Activated CD8-positive, alpha-beta memory T cell treated with anti-CD3 and anti-CD28 coated beads, Interleukin-2, amount 50 U/mL, for 1 hour (primary cell): ENCODE results near the gene ARSI.
"Not testable (repeated sequence)": the region's sequence is repeated elsewhere in the genome, so short reads cannot be mapped to it uniquely, and the experiment has no call there.

ENCODE experiments used
- DNase-seq: peaks from one replicate; pipeline ENCODE4 v3.0.0-alpha.2; 2020; ENCODE audit errors: extremely low read depth

The ARSI gene

DNA sequence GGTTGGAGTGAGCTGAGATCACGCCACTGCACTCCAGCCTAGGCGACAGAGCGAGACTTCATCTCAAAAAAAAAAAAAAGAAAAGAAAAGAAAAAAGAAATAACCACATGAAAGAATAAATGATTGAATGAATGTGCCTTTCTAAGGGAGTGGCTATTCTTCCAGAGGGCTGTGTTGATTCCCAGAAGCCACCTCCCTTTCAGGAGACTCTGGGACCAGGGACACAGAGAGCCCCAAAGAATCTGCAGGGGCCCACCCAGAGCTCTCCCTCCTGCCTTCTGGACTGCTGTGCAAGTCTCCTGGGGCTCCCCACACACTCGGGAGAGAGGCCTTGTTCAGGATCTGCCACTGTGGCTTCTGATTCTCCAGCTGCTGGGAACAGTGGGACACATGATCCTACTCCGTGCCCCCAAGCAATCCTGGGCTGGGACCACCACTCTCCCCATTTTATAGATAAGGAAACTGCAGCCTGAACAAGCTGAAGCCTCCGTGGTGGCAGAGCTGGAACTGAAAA is 36.8 kb downstream of the ARSI start:
- DNase-seq: no peak

DNA sequence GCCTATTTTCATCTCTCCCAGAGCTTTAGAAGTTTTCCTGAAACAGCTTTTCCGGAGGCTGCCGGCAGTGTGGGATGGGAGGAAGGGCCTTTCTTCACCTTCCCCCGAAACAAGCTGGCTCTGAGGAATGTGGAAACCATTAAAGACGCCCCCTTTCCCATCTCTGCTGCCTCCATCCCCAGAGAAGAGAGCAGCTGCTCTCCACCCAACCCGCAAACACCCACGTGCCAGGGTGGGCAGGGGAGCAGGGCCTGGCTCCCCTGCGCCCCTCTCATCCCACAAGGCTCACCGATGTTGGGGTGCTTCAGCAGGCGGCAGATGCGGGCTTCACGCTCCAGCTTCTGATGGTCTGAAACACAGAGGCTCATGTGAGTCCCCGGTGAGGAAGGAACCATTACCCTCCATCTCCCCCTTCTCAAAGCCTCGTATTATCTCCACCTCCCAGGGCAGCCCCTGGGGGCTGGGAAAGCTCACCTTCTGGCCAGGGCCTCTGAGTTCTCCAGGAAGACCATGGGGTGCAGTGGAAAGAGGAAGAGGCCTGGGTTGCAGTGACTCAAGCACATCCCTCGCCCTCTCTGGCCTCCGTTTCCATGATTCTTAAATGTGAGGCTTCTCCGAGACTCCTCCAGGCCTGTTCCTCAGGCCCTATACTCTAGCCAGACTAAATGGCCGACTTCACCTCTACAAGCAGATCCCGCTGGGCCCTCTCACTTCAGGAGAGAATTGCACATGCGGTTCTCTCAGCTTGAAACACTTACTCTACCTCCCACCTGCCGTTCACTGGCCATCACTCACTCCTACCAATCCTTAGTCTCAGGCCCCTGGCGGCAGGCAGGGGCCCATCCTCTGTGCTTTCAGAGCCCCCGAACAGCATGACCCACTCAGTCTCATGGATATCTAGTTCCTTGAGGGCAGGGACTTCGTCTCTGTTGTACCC is 37.8 kb downstream of the ARSI start:
- no peak for DNase-seq

DNA sequence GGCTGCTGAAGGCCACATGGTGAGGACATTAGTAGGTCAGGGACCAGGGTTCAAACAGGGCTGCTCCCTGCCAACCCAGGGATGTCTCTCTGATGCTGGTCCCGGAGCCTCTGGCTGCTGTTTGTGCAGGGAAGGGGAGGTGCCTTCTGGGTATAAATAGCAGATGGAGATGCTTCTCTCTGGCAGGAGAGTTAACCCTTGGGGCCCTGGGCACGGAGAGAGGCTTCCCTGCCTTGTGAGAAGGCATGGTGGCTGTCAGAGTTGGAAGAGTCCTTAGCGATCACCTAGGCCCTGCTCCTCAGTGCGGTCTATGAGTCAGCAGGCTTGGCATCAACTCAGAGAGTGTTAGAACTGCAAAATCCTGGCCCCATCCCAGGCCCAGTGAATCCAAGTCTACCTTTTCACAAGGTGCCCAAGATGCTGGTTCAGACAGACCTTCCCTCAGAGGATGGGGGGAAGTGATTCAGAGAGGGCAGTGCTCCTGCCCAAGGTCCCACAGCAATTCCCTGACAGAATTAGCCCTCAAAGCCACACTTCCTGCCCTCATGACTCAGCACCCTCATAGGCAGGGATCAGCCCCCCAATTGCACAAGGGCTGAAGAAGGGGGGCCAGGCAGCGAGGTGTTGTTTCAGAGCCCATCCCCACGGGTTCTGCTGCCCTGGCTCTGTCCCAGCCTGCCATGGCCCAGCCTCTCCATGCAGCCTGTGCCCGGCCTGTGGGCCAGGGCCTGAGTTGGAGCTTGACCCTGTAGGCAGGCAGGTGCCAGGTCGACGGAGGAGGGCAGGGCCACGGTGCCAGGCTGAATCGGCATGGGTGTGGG is 38.7 kb downstream of the ARSI start:
- no peak for DNase-seq

DNA sequence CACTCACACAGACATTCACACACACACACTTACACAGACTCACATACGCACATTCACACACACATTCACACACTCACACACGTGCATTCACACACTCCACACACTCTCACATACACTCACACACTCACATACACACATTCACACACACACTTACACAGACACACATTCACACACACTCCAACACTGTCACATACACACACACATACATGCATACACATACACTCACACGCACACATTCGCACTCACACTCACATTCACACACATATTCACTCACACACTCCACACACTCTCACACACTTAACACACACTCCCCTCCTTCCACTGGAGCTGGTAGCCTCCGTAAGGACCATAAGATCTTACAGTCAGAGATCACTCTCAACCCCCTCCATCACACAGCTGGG is 39.3 kb downstream of the ARSI start:
- DNase-seq: no peak

DNA sequence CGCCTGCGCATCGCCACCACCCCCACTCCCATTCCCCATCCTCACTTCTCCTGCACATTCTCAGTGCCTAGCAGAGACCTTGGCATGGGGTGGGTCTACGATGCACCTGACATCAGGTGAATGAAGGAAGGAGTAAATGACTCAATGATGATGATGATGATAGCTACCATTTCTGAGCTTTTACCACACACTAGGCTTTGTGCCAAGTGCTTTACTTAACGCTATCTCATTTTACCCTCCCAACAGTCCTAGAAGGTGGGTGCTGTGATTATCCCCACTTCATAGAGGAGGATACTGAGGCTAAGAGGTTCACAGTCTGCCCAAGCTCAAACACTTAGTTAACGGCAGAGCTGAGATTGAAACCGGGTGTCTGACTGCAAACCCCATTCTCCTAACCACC is 40.2 kb downstream of the ARSI start:
- no peak for DNase-seq

DNA sequence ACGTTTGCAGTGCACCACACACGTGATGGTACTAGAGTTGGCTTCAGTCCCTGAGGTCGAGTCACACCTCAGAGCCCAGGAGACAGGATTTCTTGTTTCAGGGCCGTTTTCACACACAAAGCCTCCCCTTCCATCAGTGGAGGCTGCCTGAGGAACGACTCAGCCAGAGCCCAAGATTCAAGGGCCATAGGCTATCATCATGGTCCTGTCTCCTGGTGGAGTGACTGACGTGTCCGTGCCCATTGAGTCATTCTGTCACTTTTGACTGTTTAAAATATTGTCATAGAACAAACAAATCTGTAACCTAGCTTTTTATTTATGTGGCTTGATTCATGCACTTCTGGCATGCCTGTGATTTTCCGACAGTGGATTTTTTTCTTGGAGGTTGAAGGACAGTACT is 41.5 kb downstream of the ARSI start:
- no peak for DNase-seq

DNA sequence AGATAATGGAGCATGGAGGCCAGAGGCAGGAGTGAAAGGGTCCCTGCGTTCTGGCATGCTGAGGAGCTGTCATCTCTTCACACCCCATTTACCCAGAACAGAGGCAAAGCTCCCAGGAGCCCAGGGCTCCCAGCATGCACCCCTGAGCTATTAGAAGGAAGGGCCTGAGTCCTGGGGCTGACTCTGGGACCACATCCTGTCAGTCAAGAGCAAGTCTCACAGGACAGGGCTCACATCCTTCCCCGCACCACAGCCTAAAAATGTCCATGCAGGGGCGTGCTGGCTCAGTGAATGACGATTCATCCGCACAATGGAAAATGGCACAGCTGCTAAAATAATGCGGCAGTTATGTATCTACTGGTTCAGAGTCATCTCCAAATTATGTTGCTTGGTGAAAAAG is 44.6 kb downstream of the ARSI start:
- DNase-seq: no peak

DNA sequence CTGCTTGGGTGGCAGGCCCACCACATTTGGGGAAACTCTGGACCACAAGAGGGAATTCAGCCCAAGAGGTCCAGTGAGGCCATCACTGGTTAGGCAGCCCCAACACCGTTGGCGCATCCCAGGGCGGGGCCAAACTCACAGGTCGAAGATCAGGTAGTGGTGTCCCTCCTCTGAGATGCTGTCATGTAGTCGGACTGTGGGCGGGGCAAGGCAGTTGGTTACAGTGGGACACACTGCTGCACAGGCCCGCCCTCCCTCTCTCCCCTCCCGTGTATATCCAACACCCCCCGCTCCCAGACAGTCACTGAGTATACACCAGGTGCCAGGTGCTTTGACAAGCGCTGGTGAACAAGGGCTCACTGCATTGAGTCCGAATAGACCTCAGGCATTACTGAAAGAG is 45.3 kb downstream of the ARSI start:
- no peak for DNase-seq

DNA sequence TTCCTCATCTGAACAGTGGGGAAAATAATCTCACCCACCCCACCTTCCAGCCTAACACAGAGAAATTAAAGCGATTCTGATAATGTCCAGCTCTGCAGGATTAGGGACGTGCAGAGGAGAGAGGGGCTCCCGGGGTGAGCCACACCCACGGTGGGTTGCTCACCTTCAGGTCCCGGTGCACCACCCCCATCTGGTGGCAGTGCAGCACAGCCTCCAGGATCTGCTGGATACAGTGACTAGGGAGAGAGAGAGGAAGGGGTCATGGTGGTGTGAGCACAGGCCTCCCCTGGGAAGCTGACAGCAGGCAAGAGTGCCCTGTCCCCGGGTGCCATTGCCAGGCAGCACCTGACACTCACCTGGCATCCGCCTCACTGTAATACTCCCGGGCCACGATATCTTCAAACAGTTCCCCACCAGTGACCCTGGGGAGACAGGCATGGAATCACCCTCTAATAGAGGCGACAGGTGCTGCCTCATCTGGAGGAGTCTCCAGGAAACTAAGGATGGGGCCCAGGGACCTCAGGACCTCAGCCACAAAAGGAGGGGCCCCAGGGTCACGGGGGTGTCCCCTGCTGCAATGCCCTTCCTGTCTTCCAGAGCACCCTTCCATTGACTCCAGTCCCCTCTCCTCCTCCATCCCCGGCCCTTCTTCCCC is 46.2 kb downstream of the ARSI start:
- no peak for DNase-seq

DNA sequence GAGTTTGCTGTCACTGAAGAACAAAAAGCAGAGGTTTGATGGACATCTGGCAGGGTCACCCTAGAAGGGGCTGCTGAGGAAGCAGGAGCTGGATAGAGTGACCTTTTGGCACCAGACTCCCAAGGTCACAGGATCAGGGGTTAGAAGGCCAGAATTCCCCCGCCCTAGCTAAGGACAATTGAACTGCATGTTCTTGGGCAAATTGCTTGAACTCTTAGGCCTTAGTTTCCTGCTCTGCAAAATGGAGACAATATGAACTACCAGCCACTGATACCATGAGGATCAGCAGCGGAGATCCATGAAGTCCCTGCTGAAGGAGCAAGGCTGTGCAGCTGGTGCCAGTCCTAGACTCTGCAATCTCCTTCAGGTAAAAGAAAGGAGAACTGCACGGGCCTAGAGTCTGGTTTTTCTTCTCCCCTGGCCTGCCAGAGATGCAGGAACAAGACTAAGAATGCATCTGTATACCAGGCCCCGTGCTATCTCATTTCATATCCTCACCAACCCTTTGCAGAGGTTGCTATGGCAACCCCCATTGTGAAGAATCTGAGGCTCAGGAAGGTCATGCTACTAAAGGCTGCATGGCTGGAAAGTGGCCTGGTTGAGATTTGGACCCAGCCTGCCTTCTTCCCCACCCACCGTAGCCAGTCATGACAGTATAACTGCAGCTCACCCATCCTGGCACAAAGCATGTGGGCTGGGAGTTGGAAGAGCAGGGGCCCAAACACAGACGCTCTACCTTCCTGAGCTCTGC is 46.9 kb downstream of the ARSI start:
- no peak for DNase-seq

DNA sequence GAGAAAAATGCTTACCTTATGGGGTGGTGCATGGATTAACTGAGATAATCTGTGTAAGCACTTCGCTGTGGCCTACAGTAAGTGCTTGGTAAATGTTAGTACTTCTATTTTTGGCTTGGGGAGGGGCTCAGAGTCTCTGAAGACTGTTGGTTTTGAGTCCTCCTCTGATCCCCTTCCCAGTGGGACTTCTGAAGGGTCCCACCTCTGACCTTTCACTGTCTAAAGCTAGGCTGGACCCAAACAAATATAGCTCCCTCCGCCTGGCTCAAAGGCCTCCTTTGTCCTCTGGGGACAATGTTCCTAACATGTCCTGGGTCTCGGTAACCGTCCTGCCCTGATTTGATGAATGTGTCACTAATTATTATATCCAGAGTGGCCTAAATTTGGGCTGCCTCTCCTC is 47.9 kb downstream of the ARSI start:
- DNase-seq: no peak

DNA sequence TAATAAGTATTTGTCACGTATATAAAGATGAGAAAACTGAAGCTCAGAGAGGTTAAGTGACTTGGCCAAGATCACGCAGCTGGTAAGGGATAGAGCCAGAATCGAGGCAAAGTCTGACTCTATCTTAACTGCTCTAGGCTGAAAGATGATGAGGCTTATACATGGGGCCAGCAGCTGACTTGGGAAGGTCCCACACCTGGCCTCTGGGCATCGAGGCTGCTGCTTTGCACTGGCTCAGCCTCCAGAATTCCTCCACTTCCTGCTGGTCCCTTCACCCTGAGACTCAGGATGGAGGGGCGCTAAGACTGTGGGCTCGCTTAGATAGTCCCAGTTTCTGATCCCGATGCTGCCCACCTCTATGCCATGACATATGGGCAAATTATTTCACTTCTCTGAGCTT is 48.3 kb downstream of the ARSI start:
- no peak for DNase-seq

DNA sequence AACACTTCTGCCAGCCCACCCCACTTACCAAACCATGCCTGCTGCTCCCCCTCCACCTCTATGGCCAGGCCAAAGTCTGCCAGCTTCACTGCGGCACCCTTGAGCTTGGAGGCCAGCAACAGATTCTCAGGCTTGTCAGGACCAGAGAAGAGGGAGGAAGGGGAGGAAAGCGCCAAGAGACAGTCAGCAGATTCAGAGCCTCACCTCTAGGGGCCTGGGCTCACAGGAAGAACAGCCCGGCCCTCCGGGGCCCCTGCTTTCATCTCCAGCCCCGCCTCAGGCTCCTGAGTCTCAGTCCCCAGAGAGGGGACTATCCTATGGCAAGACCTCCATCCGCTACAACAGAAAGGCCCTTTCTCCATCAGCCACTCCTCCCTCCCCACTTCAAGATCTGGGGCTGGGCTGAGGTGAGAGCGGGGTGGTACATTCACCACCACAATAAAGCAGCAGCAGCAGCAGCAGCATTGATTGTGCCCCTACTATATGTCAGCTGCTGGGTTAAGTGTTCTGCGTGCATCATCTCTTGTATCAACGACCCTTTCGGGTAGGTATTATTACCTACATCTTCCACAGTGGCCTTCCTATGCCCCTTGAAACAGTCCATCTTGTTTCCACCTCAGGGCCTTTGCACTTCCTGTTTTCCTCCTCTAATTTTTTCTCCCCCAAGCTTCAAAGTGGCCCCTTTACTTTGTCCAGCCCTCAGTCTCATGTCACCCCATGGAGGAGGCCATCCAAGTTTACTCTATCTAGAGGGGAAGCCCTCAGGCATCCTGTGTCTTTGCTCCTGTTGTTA is 49.1 kb downstream of the ARSI start:
- DNase-seq: no peak

DNA sequence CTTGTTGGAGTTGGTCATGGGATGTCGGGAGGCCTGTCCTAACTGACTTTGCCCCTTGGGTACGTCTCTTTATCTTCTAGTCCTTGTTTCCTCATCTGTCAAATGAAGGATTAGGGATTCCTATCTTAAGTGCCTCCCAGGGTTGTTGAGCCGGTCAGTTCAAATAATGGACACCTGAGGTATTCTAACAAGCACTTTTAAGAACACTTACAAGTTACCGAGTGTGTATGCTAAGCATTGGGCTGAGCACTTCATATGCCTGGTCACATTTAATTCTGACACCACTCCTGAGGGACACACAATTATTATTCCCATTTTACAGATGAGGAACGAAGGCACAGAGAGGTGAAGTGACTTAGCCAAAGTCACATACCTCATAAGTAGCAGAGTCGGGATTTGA is 50.2 kb downstream of the ARSI start:
- no peak for DNase-seq

DNA sequence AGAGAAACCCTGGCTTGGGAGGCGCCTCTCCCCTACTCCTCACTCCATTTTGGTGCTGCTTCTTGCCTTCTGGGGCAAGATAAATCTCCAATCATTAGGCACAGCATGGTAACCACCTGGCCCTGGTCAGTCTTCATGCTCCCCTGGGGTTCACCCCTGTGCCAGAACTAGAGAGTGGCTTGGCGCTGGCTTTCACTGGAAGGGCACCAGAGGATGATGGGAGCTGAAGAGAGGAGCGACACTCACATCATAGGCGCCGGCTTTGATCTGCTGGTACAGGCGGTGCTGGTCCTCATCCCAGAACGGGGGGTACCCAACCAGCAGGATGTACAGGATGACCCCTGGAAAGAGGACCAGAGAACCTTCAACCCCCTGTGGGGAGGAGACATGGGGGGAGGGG is 51.2 kb downstream of the ARSI start:
- DNase-seq: no peak

DNA sequence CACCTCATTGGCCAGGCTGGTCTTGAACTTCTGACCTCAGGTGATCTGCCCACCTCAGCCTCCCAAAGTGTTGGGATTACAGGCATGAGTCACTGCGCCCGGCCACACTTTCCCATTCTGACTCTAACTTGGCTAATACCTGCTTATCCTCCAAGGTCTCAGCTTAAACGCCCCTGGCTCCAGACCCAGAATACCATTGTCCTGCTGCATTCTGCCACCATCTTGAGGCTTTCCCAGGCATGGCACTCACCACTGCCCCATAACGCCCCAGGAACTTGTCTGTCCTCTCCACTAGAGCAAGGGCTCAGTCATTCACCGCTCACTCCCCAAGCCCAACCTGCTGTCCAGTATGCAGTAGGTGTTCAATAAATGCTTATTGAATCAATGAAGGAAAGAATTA is 53.0 kb downstream of the ARSI start:
- DNase-seq: no peak

DNA sequence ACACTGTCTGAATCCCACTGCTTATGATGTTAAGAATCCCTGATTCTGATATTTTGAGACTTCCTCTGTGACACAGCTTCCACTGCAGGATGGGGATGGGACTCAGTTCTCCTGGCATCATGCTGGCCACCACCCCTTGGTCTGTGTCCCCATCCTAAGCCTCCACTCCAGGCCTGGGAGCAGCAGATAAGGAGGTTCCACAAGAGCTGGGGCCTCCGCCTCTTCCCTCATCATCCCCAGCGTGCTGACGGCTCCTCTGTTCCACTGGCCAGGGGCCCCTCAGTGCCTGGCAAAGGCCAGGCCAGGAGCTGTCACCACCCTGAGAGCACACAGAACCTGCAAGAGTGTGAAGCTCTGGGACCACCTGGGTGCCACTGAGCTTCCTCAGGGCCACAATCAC is 53.8 kb downstream of the ARSI start:
- no peak for DNase-seq

DNA sequence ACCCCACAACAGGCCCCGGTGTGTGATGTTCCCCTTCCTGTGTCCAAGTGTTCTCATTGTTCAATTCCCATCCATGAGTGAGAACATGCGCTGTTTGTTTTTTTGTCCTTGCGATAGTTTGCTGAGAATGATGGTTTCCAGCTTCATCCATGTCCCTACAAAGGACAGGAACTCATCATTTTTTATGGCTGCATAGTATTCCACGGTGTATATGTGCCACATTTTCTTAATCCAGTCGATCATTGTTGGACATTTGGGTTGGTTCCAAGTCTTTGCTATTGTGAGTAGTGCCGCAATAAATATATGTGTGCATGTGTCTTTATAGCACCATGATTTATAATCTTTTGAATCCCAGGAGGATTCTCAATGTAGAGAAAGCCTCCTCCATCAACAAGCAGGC is 54.2 kb downstream of the ARSI start:
- DNase-seq: not testable (repeated sequence)

DNA sequence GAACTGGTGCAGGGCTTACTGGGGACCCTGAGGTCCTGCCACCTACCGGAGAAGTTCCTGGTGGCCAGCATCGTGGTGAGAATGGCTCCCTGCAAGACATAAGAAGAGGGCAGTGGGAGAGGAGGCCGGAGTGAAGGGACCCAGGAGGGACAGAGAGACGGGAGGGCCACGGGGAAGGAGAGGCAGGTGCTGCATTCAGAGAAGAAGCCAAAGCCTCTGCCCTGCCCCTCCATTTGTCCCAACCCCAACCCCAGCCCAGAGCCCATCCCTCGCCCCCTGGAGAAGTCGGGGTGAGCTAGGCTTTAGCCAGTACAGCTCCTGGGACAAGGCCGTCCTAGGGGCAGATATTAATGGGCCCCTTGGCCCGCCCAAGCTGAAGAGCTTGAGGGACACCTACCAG is 55.0 kb downstream of the ARSI start:
- DNase-seq: no peak

DNA sequence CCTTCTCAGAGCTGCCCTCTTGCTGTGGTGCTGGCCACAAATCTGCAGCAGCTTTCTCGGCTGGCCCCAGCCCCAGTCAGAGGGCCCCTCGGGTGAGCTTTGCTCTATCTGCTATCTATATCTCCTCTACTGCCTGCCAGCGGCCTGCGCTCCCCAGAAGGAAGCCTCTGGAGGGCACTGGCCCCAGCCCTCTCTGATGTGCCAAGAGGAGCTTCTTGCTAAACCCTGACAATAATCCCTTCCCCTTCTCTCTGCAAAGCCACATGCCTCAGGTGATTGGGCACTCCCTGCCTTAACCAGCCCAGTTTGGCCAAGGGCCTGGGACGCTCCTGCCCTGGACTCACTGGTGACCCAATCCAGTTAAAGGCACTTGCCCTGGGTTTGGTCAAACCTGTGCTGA is 55.9 kb downstream of the ARSI start:
- no peak for DNase-seq

DNA sequence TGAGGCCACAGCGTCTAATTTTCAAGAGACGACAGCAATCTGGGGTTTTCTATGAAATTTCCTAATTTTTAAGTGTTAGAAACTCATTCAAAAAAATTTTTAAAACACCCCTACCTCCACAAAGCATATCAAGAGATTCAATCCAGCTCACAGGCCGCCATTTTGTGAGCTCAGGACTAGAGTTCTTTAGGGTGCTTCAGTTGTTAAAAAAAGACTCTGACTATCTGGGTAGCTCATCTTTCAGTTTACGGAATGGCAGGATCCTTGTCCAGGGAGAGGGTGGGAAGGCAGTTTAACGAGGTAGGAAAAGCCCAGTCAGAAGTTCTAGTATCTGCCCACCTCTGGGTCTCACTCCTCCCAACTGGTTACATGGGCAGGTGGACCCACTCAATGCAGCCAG is 56.3 kb downstream of the ARSI start:
- no peak for DNase-seq
